H1 (cell line): ENCODE data around the gene MSI2. TPM values are rescaled to one million over a fixed set of nuclear protein-coding genes. Genes with fewer than 3 reads are reported as not detected.

Experiments used
- CTCF ChIA-PET: fragments of 300-600 bp; sonication (Branson Sonifier 250); formaldehyde crosslinking; loops from one replicate; lab custom pipeline; 2021; ENCODE audit not compliant: partially characterized antibody; lab: Charles Lee
- POLR2A ChIA-PET: fragments of 300-600 bp; sonication (Branson Sonifier 250); formaldehyde crosslinking; loops from one replicate; lab custom pipeline; 2021; ENCODE audit warnings: inconsistent platforms; ENCODE audit not compliant: partially characterized antibody; lab: Charles Lee
- DNase-seq, 2 experiments: peaks; one replicate each; pipeline versions ENCODE4 v3.0.0 to v3.0.0-alpha.2; 2010 to 2022; ENCODE audit warnings: low spot score in 2 of 2, low read depth in 1 of 2, mixed read lengths in 1 of 2
- FAIRE-seq: peaks from 2 replicates; lab custom pipeline; 2011; peaks lifted over from hg19 to GRCh38; lab: Jason Lieb, UNC
- H2AFZ ChIP-seq: 2 replicates; pipeline ENCODE4 v1.8.1; 2012; ENCODE audit warnings: low read length, inconsistent platforms
- H2AK5ac ChIP-seq: 2 replicates; pipeline ENCODE4 v1.6.1; 2013; ENCODE audit warnings: low read depth, low read length
- H2BK120ac ChIP-seq: replicated peaks from 2 replicates; pipeline ENCODE3; 2013; ENCODE audit warnings: low read depth, low read length, inconsistent platforms
- H2BK12ac ChIP-seq: 2 replicates; pipeline ENCODE4 v1.6.1; 2013; ENCODE audit warnings: low read depth, low read length
- H2BK15ac ChIP-seq: 2 replicates; pipeline ENCODE4 v1.6.1; 2013; ENCODE audit warnings: low read length
- H2BK20ac ChIP-seq: 2 replicates; pipeline ENCODE4 v1.6.1; 2013; ENCODE audit warnings: low read length
- H2BK5ac ChIP-seq: 2 replicates; pipeline ENCODE4 v1.6.1; 2013; ENCODE audit warnings: low read depth, low read length
- H3K14ac ChIP-seq: 2 replicates; pipeline ENCODE4 v1.6.1; 2013; ENCODE audit warnings: inconsistent platforms; ENCODE audit not compliant: insufficient read length
- H3K18ac ChIP-seq: 2 replicates; pipeline ENCODE4 v1.6.1; 2013; ENCODE audit warnings: low read length; ENCODE audit errors: extremely low read depth
- H3K23ac ChIP-seq: 2 replicates; pipeline ENCODE4 v1.6.1; 2013; ENCODE audit warnings: inconsistent platforms; ENCODE audit not compliant: insufficient read length
- H3K23me2 ChIP-seq: 2 replicates; pipeline ENCODE4 v1.6.1; 2013; ENCODE audit warnings: low read depth, low read length
- H3K27ac ChIP-seq: 2 replicates; pipeline ENCODE4 v1.6.1; 2011; ENCODE audit warnings: low read depth, low read length, inconsistent platforms
- H3K27me3 ChIP-seq, 4 experiments: replicated peaks in 1 of 4; 1 replicate in 1 of 4; 2 replicates in 3 of 4; pipeline versions ENCODE4 v1.6.1 to v1.8.1; 2011 to 2013; ENCODE audit warnings: low read length in 3 of 4, mild to moderate bottlenecking in 3 of 4, inconsistent platforms in 2 of 4, mixed read lengths in 2 of 4, moderate library complexity in 1 of 4; ENCODE audit not compliant: control insufficient read depth in 3 of 4, insufficient read depth in 3 of 4; ENCODE audit errors: extremely low read depth in 1 of 4
- H3K36me3 ChIP-seq, 4 experiments: 2 replicates each; pipeline versions ENCODE4 v1.6.1 to v1.8.1; 2011 to 2013; ENCODE audit warnings: mild to moderate bottlenecking in 4 of 4, low read length in 3 of 4, moderate library complexity in 2 of 4, control low read depth in 1 of 4, inconsistent platforms in 1 of 4; ENCODE audit not compliant: insufficient read depth in 4 of 4, control insufficient read depth in 2 of 4
- H3K4ac ChIP-seq: replicated peaks from 2 replicates; pipeline ENCODE3; 2013; ENCODE audit warnings: low read length, low read depth, mixed read lengths, inconsistent platforms; ENCODE audit not compliant: insufficient read length
- H3K4me1 ChIP-seq, 4 experiments: replicated peaks in 1 of 4; 1 replicate in 1 of 4; 2 replicates in 3 of 4; pipeline versions ENCODE4 v1.6.1 to v1.8.1; 2011 to 2013; ENCODE audit warnings: low read length in 3 of 4, inconsistent platforms in 2 of 4, mixed read lengths in 1 of 4; ENCODE audit not compliant: insufficient read depth in 4 of 4, control insufficient read depth in 3 of 4
- H3K4me2 ChIP-seq, 2 experiments: 2 replicates each; pipeline versions ENCODE4 v1.6.1 to v1.8.1; 2011 to 2013; ENCODE audit warnings: low read depth in 2 of 2, low read length in 2 of 2, control low read depth in 1 of 2, inconsistent platforms in 1 of 2, mild to moderate bottlenecking in 1 of 2; ENCODE audit not compliant: insufficient read depth in 1 of 2
- H3K4me3 ChIP-seq, 4 experiments: fragments of 200-600, 300-600 bp in 1 of 4; sonication (generic), shearing (Covaris generic), sonication (Bioruptor Twin) in 1 of 4; 2 replicates each; pipeline versions ENCODE4 v1.5.1 to v1.8.1; 2011 to 2016; ENCODE audit warnings: low read length in 4 of 4, low read depth in 3 of 4, control low read depth in 2 of 4, inconsistent platforms in 2 of 4, mild to moderate bottlenecking in 2 of 4, mixed read lengths in 1 of 4, moderate library complexity in 1 of 4; ENCODE audit not compliant: insufficient read depth in 2 of 4; ENCODE audit errors: extremely low read depth in 1 of 4
- H3K56ac ChIP-seq: replicated peaks from 2 replicates; pipeline ENCODE3; 2013; ENCODE audit warnings: low read depth, mild to moderate bottlenecking, mixed read lengths, low read length, inconsistent platforms; ENCODE audit not compliant: insufficient read length
- H3K79me1 ChIP-seq: 2 replicates; pipeline ENCODE4 v1.6.1; 2013; ENCODE audit warnings: low read depth, low read length, control low read depth
- H3K79me2 ChIP-seq, 2 experiments: 2 replicates each; pipeline versions ENCODE4 v1.6.1 to v1.8.1; 2012 to 2013; ENCODE audit warnings: low read length in 2 of 2, mild to moderate bottlenecking in 2 of 2, inconsistent platforms in 1 of 2; ENCODE audit not compliant: insufficient read depth in 2 of 2, control insufficient read depth in 1 of 2
- H3K9ac ChIP-seq, 4 experiments: replicated peaks in 1 of 4; 1 replicate in 1 of 4; 2 replicates in 3 of 4; pipeline versions ENCODE4 v1.6.1 to v1.8.1; 2011 to 2013; ENCODE audit warnings: low read depth in 3 of 4, low read length in 3 of 4, control low read depth in 2 of 4, mild to moderate bottlenecking in 2 of 4, moderate library complexity in 2 of 4, inconsistent platforms in 1 of 4; ENCODE audit errors: extremely low read depth in 1 of 4
- H3K9me3 ChIP-seq, 2 experiments: 2 replicates each; pipeline versions ENCODE4 v1.6.1 to v1.8.1; 2012 to 2013; ENCODE audit warnings: mild to moderate bottlenecking in 2 of 2, moderate library complexity in 2 of 2, control low read depth in 1 of 2, inconsistent platforms in 1 of 2, low read depth in 1 of 2, low read length in 1 of 2, mixed read lengths in 1 of 2; ENCODE audit not compliant: insufficient read depth in 2 of 2
- H4K20me1 ChIP-seq, 2 experiments: replicated peaks in 1 of 2; 2 replicates each; pipeline versions ENCODE3 to v1.8.1; 2011 to 2013; ENCODE audit warnings: inconsistent platforms in 2 of 2, low read length in 2 of 2, mild to moderate bottlenecking in 1 of 2; ENCODE audit not compliant: insufficient read depth in 2 of 2, control insufficient read depth in 1 of 2
- H4K5ac ChIP-seq: 2 replicates; pipeline ENCODE4 v1.6.1; 2013; ENCODE audit warnings: low read length, low read depth, mixed read lengths, inconsistent platforms; ENCODE audit not compliant: insufficient read length
- H4K8ac ChIP-seq: 2 replicates; pipeline ENCODE4 v1.8.0; 2013; ENCODE audit warnings: mild to moderate bottlenecking, moderate library complexity, low read length, inconsistent platforms; ENCODE audit not compliant: insufficient read depth; ENCODE audit errors: extremely low read depth
- H4K91ac ChIP-seq: replicated peaks from 2 replicates; pipeline ENCODE3; 2013; ENCODE audit warnings: low read length, mixed read lengths, inconsistent platforms; ENCODE audit not compliant: insufficient read length
- CHD1 ChIP-seq: IDR thresholded peaks from 2 replicates; pipeline ENCODE4 v1.6.1; 2012; ENCODE audit warnings: low read depth, low read length, improper control_type of control experiment
- HDAC2 ChIP-seq, 2 experiments: fragments of 300-600 bp in 1 of 2; sonication (generic) in 1 of 2; IDR thresholded peaks; 2 replicates each; pipeline ENCODE4 v1.6.1; 2011 to 2012; ENCODE audit warnings: low read depth in 2 of 2, low read length in 2 of 2, mild to moderate bottlenecking in 2 of 2, moderate library complexity in 2 of 2, borderline replicate concordance in 1 of 2, inconsistent platforms in 1 of 2
- KDM5A ChIP-seq: fragments of 200-600 bp; IDR thresholded peaks from 2 replicates; pipeline ENCODE4 v1.7.1; 2012; ENCODE audit warnings: mild to moderate bottlenecking, low read length, inconsistent platforms, mixed read lengths
- NANOG ChIP-seq: IDR thresholded peaks from 2 replicates; pipeline ENCODE4 v1.6.1; 2011; ENCODE audit warnings: low read length, low read depth, mild to moderate bottlenecking, inconsistent platforms; ENCODE audit not compliant: insufficient read depth, poor library complexity, severe bottlenecking
- SIRT6 ChIP-seq: IDR thresholded peaks from one replicate; pipeline ENCODE4 v1.7.1; 2012; ENCODE audit warnings: low read length, inconsistent platforms
- SP2 ChIP-seq: IDR thresholded peaks from 2 replicates; pipeline ENCODE4 v1.6.1; 2012; ENCODE audit warnings: mild to moderate bottlenecking, low read length, inconsistent platforms
- SRF ChIP-seq: IDR thresholded peaks from 2 replicates; pipeline ENCODE4 v1.6.1; 2011; ENCODE audit warnings: mild to moderate bottlenecking, low read depth, low read length, moderate library complexity
- SUZ12 ChIP-seq: fragments of 200-600 bp; sonication (generic); IDR thresholded peaks from 2 replicates; pipeline ENCODE4 v1.6.1; 2012; ENCODE audit warnings: mild to moderate bottlenecking, inconsistent platforms, low read length, moderate library complexity, mixed read lengths
- TBP ChIP-seq: IDR thresholded peaks from 2 replicates; pipeline ENCODE4 v1.6.1; 2011; ENCODE audit warnings: low read depth, low read length, improper control_type of control experiment
- TCF12 ChIP-seq: IDR thresholded peaks from 2 replicates; pipeline ENCODE4 v1.6.1; 2011; ENCODE audit warnings: low read depth, mild to moderate bottlenecking, low read length
- WGBS, 2 experiments: shearing (Covaris generic) in 1 of 2; methylation state at CpG; one replicate each; pipeline versions ENCODE4 v1.1.6 to v1.1.7; 2013 to 2015; ENCODE audit warnings: low lambda C conversion rate in 2 of 2, mixed read lengths in 2 of 2, inconsistent platforms in 1 of 2, low coverage in 1 of 2, missing lambda C conversion rate in 1 of 2; ENCODE audit not compliant: insufficient replicate concordance in 2 of 2, insufficient coverage in 1 of 2, insufficient read length in 1 of 2; ENCODE audit errors: extremely low coverage in 1 of 2, missing lambda C conversion rate in 1 of 2; 5-methylcytosine and 5-hydroxymethylcytosine counted together
- polyA plus RNA-seq, 7 experiments: library from polyadenylated mRNA; depleted of rRNA in 3 of 7; stranded (reverse) in 5 of 7; unstranded in 2 of 7; fragments of >200 nt in 5 of 7; fragments of 200-250 nt in 2 of 7; gene quantifications; 1 replicate in 5 of 7; 2 replicates in 1 of 7; 4 replicates in 1 of 7; pipeline versions ENCODE4 v1.2.1 to v1.2.3, GENCODE V29; 2011 to 2013; ENCODE audit warnings: missing spikeins in 2 of 7, mixed read lengths in 2 of 7
- total RNA-seq: library from RNA; stranded (reverse); fragmentation: NEBNext Ultra II Directional; extraction: Animal tissue kit (Norgen Biotek cat#: 25700); gene quantifications from 2 replicates; pipeline ENCODE4 v1.2.1, GENCODE V29; 2021
- TF ChIP-seq, protein P1 (sequence below): IDR thresholded peaks from 2 replicates; pipeline ENCODE4 v1.6.1; 2012; ENCODE audit warnings: inconsistent platforms
- TF ChIP-seq, protein P2 (sequence below): IDR thresholded peaks from 2 replicates; pipeline ENCODE4 v1.6.1; 2011; ENCODE audit warnings: low read length, improper control_type of control experiment

The MSI2 gene
- total and polyA plus RNA-seq, 2 of the 8 experiments (the other 6 are each of a cell fraction or from before 2014, with no cell fraction given): 36.7 to 80.6 TPM

DNA sequence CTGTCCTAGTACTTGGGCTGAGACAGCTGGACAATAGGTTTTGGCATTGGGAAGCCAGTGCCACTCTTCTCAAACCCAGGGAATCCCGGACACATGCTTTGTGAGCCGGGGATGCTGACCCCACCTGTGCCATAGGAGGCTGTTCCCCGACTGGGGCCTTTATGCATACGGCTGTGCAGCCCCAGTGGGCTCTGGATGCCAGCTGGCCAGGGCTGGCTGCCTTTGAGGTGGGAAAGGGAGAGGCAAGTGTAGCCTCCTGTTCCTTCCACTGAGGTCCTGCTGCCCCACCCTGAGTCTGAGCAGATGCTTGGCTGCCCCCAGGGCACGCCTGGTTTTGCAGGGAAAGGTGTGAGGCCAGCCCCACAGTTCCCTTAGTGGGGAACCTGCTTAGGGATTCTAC, 383.1 kb downstream of the MSI2 start:
- no peaks in the 10 kb centered on the region for H3K9me3 ChIP-seq
- H2AK5ac ChIP-seq: no peak overlapping the region
- H4K91ac ChIP-seq: no peak overlapping the region
- no peak overlapping the region for H2AFZ ChIP-seq
- H3K27me3 ChIP-seq: no peaks in the 10 kb centered on the region
- no peak overlapping the region for H4K5ac ChIP-seq
- no peak overlapping the region for H3K27ac ChIP-seq
- H3K4me1 ChIP-seq: peaks cover 0 to 8% (median 4%) of the 10 kb centered on the region in 4 experiments; a peak in 5 of 7 replicates
- H3K56ac ChIP-seq: no peak overlapping the region
- no peak overlapping the region for H2BK12ac ChIP-seq
- H3K23me2 ChIP-seq: no peaks in the 10 kb centered on the region
- H3K18ac ChIP-seq: no peak overlapping the region
- CTCF ChIA-PET: interaction anchor here (1.2 to 1.3 kb wide), 2 partner anchors 12 to 13 kb away, joined by 3 to 4 read pairs; no protein-coding TSS in a partner anchor
- H3K4ac ChIP-seq: no peak overlapping the region
- H2BK5ac ChIP-seq: 0 out of 2 replicates have a peak overlapping the region, but pooled peaks have one; percentile 24
- H3K79me2 ChIP-seq: no peaks in the 10 kb centered on the region
- H3K23ac ChIP-seq: no peak overlapping the region
- H3K9ac ChIP-seq: no peak overlapping the region
- no peak overlapping the region for H2BK15ac ChIP-seq
- DNase-seq (no peak), FAIRE-seq (no peak)
- no peak overlapping the region for H2BK120ac ChIP-seq
- H3K36me3 ChIP-seq: no peaks in the 10 kb centered on the region
- H4K8ac ChIP-seq: no peak overlapping the region; the same call in 1 of the 2 replicates
- peaks cover 2% of the 10 kb centered on the region in 2 experiments for H4K20me1 ChIP-seq
- 92% methylated on average over 5 of the region's 5 CpGs; no CpG with 5 or more reads in 1 of the 2 experiments for WGBS, 2 experiments
- H3K4me2 ChIP-seq: no peak overlapping the region
- POLR2A ChIA-PET: interaction anchor here (1.0 kb wide), 1 partner anchor 14 kb away, joined by 3 read pairs; no protein-coding TSS in a partner anchor
- no peaks in the 10 kb centered on the region for H3K79me1 ChIP-seq
- no peak overlapping the region for H2BK20ac ChIP-seq
- H3K14ac ChIP-seq: no peak overlapping the region
- no peak overlapping the region for H3K4me3 ChIP-seq
- TF ChIP-seq, protein P1, sequence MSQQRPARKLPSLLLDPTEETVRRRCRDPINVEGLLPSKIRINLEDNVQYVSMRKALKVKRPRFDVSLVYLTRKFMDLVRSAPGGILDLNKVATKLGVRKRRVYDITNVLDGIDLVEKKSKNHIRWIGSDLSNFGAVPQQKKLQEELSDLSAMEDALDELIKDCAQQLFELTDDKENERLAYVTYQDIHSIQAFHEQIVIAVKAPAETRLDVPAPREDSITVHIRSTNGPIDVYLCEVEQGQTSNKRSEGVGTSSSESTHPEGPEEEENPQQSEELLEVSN: no peak
- TF ChIP-seq TBP: no peak
- TF ChIP-seq NANOG: no peak
- no peak for TF ChIP-seq SUZ12
- no peak for TF ChIP-seq SIRT6
- TF ChIP-seq, protein P2, sequence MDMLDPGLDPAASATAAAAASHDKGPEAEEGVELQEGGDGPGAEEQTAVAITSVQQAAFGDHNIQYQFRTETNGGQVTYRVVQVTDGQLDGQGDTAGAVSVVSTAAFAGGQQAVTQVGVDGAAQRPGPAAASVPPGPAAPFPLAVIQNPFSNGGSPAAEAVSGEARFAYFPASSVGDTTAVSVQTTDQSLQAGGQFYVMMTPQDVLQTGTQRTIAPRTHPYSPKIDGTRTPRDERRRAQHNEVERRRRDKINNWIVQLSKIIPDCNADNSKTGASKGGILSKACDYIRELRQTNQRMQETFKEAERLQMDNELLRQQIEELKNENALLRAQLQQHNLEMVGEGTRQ: no peak
- no peak for TF ChIP-seq TCF12
- TF ChIP-seq HDAC2 (IDR thresholded peaks at IDR 0.05; ENCODE audit: borderline replicate concordance in 1 of 2, low read depth in 2 of 2, low read length in 2 of 2): no peak
- TF ChIP-seq CHD1: no peak
- TF ChIP-seq SRF: no peak
- no peak for TF ChIP-seq KDM5A
- no peak for TF ChIP-seq SP2
